ENCODE results near the gene SP140.
"Not testable (repeated sequence)": the region's sequence is repeated elsewhere in the genome, so short reads cannot be mapped to it uniquely, and the experiment has no call there.

The SP140 gene

GRCh38 chr2:230324503-230324902, 99.0 kb downstream of the SP140 start:
- H3K4me3 ChIP-seq (ENCODE audit: low read depth, low read length): no peak overlapping the region

GRCh38 chr2:230325316-230326243, 100.0 kb downstream of the SP140 start:
- no peak overlapping the region for H3K4me3 ChIP-seq (ENCODE audit: low read depth, low read length)

GRCh38 chr2:230326453-230327417, 101.2 kb downstream of the SP140 start, which contains the start of gene SP140L:
Gene SP140L, plus strand, starts transcription at chr2:230327193. Its CDS starts 77 bp downstream, at chr2:230327270.
- H3K4me3 ChIP-seq (ENCODE audit: low read depth, low read length): no peak within 1 kb of the TSS

GRCh38 chr2:230327418-230328154, 102.0 kb downstream of the SP140 start:
- no peak overlapping the region for H3K4me3 ChIP-seq (ENCODE audit: low read depth, low read length)

GRCh38 chr2:230328155-230328458, 102.6 kb downstream of the SP140 start:
- no peak overlapping the region for H3K4me3 ChIP-seq (ENCODE audit: low read depth, low read length)

GRCh38 chr2:230329946-230330605, 104.5 kb downstream of the SP140 start:
- H3K4me3 ChIP-seq (ENCODE audit: low read depth, low read length): no peak overlapping the region

- H3K4me3 ChIP-seq (ENCODE audit: low read depth, low read length): no peak overlapping the region
Observed at GRCh38 chr2:230330725-230331124, 105.2 kb downstream of the SP140 start.

- no peak overlapping the region for H3K4me3 ChIP-seq (ENCODE audit: low read depth, low read length)
Observed at GRCh38 chr2:230335461-230335863, 109.9 kb downstream of the SP140 start.

GRCh38 chr2:230335864-230336506, 110.4 kb downstream of the SP140 start:
- H3K4me3 ChIP-seq (ENCODE audit: low read depth, low read length): no peak overlapping the region

GRCh38 chr2:230341936-230342528, 116.5 kb downstream of the SP140 start:
- H3K4me3 ChIP-seq (ENCODE audit: low read depth, low read length): not testable (repeated sequence)

- H3K4me3 ChIP-seq (ENCODE audit: low read depth, low read length): not testable (repeated sequence)
Observed at GRCh38 chr2:230343041-230343624, 117.6 kb downstream of the SP140 start.

- no peak overlapping the region for H3K4me3 ChIP-seq (ENCODE audit: low read depth, low read length)
Observed at GRCh38 chr2:230343747-230344146, 118.2 kb downstream of the SP140 start.

GRCh38 chr2:230346465-230346864, 120.9 kb downstream of the SP140 start:
- H3K4me3 ChIP-seq (ENCODE audit: low read depth, low read length): no peak overlapping the region

- no peak overlapping the region for H3K4me3 ChIP-seq (ENCODE audit: low read depth, low read length)
Observed at GRCh38 chr2:230346921-230347533, 121.5 kb downstream of the SP140 start.

GRCh38 chr2:230347659-230348305, 122.2 kb downstream of the SP140 start:
- H3K4me3 ChIP-seq (ENCODE audit: low read depth, low read length): no peak overlapping the region

- H3K4me3 ChIP-seq (ENCODE audit: low read depth, low read length): no peak overlapping the region
Observed at GRCh38 chr2:230348787-230349186, 123.3 kb downstream of the SP140 start.

GRCh38 chr2:230356084-230356483, 130.5 kb downstream of the SP140 start:
- H3K4me3 ChIP-seq (ENCODE audit: low read depth, low read length): no peak overlapping the region

- no peak overlapping the region for H3K4me3 ChIP-seq (ENCODE audit: low read depth, low read length)
Observed at GRCh38 chr2:230358305-230358704, 132.8 kb downstream of the SP140 start.

Measured in iPS-11a (cell line).